Trophoblast cell (in vitro differentiated cells and primary cell): ENCODE data around the gene MCMBP.

Experiments used
- DNase-seq, 2 donors: peaks; one replicate each; pipeline ENCODE4 v3.0.0-alpha.2; 2016
- H2AFZ ChIP-seq: 2 replicates; pipeline ENCODE4 v1.6.1; 2013; ENCODE audit warnings: low read length, moderate library complexity, mild to moderate bottlenecking; ENCODE audit not compliant: insufficient read depth, poor library complexity
- H2AK5ac ChIP-seq: 2 replicates; pipeline ENCODE4 v1.6.1; 2013; ENCODE audit warnings: mild to moderate bottlenecking, low read length
- H2BK120ac ChIP-seq: 2 replicates; pipeline ENCODE4 v1.6.1; 2013; ENCODE audit warnings: low read length, mild to moderate bottlenecking, moderate library complexity; ENCODE audit not compliant: insufficient read depth, poor library complexity
- H2BK12ac ChIP-seq: 2 replicates; pipeline ENCODE4 v1.6.1; 2013; ENCODE audit warnings: mild to moderate bottlenecking, low read length, moderate library complexity
- H2BK5ac ChIP-seq: 2 replicates; pipeline ENCODE4 v1.6.1; 2013; ENCODE audit warnings: low read length, low read depth, moderate library complexity, mild to moderate bottlenecking; ENCODE audit not compliant: poor library complexity
- H3K14ac ChIP-seq: 2 replicates; pipeline ENCODE4 v1.6.1; 2013; ENCODE audit warnings: mild to moderate bottlenecking, low read length
- H3K18ac ChIP-seq: 2 replicates; pipeline ENCODE4 v1.6.1; 2013; ENCODE audit warnings: mild to moderate bottlenecking, low read length
- H3K23ac ChIP-seq: 2 replicates; pipeline ENCODE4 v1.6.1; 2013; ENCODE audit warnings: low read length
- H3K27ac ChIP-seq: 2 replicates; pipeline ENCODE4 v1.5.1; 2013; ENCODE audit warnings: low read depth, mild to moderate bottlenecking, inconsistent platforms, low read length, moderate library complexity
- H3K27me3 ChIP-seq: 2 replicates; pipeline ENCODE4 v1.6.1; 2013; ENCODE audit warnings: inconsistent platforms, mild to moderate bottlenecking, low read length, moderate library complexity; ENCODE audit not compliant: insufficient read depth
- H3K36me3 ChIP-seq, 2 experiments: 1 replicate in 1 of 2; 2 replicates in 1 of 2; pipeline ENCODE4 v1.6.1; 2013; ENCODE audit warnings: low read length in 2 of 2, mild to moderate bottlenecking in 2 of 2, moderate library complexity in 1 of 2; ENCODE audit not compliant: insufficient read depth in 2 of 2, control insufficient read depth in 1 of 2
- H3K4ac ChIP-seq: 2 replicates; pipeline ENCODE4 v1.6.1; 2013; ENCODE audit warnings: low read depth, mild to moderate bottlenecking, low read length, moderate library complexity
- H3K4me1 ChIP-seq, 2 experiments: 1 replicate in 1 of 2; 2 replicates in 1 of 2; pipeline ENCODE4 v1.6.1; 2013; ENCODE audit warnings: low read length in 2 of 2, mild to moderate bottlenecking in 2 of 2, moderate library complexity in 1 of 2; ENCODE audit not compliant: insufficient read depth in 2 of 2, control insufficient read depth in 1 of 2
- H3K4me2 ChIP-seq: 2 replicates; pipeline ENCODE4 v1.6.1; 2013; ENCODE audit warnings: inconsistent platforms, mild to moderate bottlenecking, low read length, moderate library complexity
- H3K4me3 ChIP-seq: 2 replicates; pipeline ENCODE4 v1.5.1; 2013; ENCODE audit warnings: mild to moderate bottlenecking, low read depth, low read length, inconsistent platforms
- H3K79me1 ChIP-seq: one replicate; pipeline ENCODE4 v1.6.1; 2013; ENCODE audit warnings: low read length
- H3K79me2 ChIP-seq: 2 replicates; pipeline ENCODE4 v1.6.1; 2013; ENCODE audit warnings: low read length, mild to moderate bottlenecking; ENCODE audit not compliant: control insufficient read depth, insufficient read depth, poor library complexity
- H3K9ac ChIP-seq: 2 replicates; pipeline ENCODE4 v1.6.1; 2013; ENCODE audit warnings: mild to moderate bottlenecking, low read length
- H3K9me3 ChIP-seq: 2 replicates; pipeline ENCODE4 v1.6.1; 2013; ENCODE audit warnings: low read depth, mild to moderate bottlenecking, control low read depth, inconsistent platforms, low read length; ENCODE audit not compliant: insufficient read depth
- H4K12ac ChIP-seq: 2 replicates; pipeline ENCODE4 v1.6.1; 2013; ENCODE audit warnings: low read depth, mild to moderate bottlenecking, low read length, moderate library complexity
- H4K8ac ChIP-seq: 2 replicates; pipeline ENCODE4 v1.6.1; 2013; ENCODE audit warnings: low read depth, mild to moderate bottlenecking, low read length, moderate library complexity
- H4K91ac ChIP-seq: one replicate; pipeline ENCODE4 v1.6.1; 2013; ENCODE audit warnings: low read depth, mild to moderate bottlenecking, low read length, moderate library complexity
- WGBS: extraction: QIAGEN DNeasy Blood & Tissue Kit; methylation state at CpG from one replicate; pipeline ENCODE4 v1.1.7; 2013; ENCODE audit warnings: missing lambda C conversion rate; ENCODE audit not compliant: insufficient read length, insufficient coverage; ENCODE audit errors: extremely low coverage; 5-methylcytosine and 5-hydroxymethylcytosine counted together

The MCMBP gene

DNA sequence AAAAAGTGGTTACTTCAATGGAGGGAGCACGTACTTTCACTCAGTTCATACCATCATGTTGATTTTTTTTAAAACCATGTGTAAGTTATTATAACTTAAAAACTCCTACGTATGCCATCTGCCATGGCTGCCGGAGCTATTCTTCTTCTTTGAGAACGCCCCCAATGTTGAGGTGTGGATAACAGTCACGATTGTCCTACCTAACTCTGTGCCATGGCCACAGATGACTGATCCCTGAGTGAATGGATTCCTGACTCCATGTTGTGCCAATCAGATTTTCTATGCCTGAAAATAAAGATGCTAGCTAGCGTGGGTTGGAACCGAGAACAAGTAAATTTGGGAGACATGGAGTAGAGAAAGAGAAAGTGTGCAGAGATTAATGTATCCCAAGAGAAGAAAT lies 5.3 kb downstream of the MCMBP start:
- Histone ChIP-seq H3K36me3 (no peaks in the 10 kb centered on the region), H3K4me1 (no peaks in the 10 kb centered on the region), H3K79me1 (peaks cover 3% of the 10 kb centered on the region), H3K18ac (no peak overlapping the region), H2AFZ (no peak overlapping the region), H3K4me2 (no peak overlapping the region), H3K23ac (no peak overlapping the region), H3K9ac (no peak overlapping the region), H3K27ac (no peak overlapping the region), H2AK5ac (no peak overlapping the region), H3K4me3 (no peak overlapping the region), H4K8ac (no peak overlapping the region), H2BK5ac (no peak overlapping the region), H4K91ac (no peak overlapping the region), H3K14ac (no peak overlapping the region), H3K9me3 (no peaks in the 10 kb centered on the region), H3K27me3 (no peaks in the 10 kb centered on the region), H2BK12ac (no peak overlapping the region), H2BK120ac (no peak overlapping the region), H3K79me2 (peaks cover 26% of the 10 kb centered on the region), H3K4ac (peak overlapping the region; percentile 93), H4K12ac (no peak overlapping the region)
- WGBS, result no CpG with 5 or more reads among the region's 7 CpGs
- DNase-seq, result no peak

DNA sequence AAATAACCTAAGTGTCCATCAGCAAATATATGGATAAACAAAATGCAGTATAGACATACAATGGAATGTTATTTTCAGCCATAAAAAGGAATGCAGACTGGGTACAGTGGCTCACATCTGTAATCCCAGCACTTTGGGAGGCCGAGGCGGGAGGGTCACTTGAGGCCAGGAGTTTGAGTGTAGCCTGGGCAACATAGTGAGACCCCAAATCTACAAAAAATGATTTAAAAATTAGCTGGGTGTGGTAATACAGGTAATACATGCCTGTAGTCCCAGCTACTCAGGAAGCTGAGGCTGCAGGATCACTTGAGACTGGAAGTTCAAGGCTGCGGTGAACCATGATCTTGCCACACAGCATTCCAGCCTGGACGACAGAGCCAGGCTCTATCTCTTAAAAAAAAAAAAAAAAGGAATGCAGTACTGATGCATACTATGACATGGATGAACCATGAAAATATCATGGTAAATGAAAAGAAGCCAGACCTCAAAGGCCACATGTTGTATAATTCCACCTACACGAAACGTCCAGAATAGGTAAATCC lies 6.9 kb downstream of the MCMBP start:
- Histone ChIP-seq H4K12ac (no peak overlapping the region), H3K79me1 (no peaks in the 10 kb centered on the region), H3K27me3 (no peaks in the 10 kb centered on the region), H3K9me3 (no peaks in the 10 kb centered on the region), H2BK120ac (no peak overlapping the region), H3K79me2 (peaks cover 18% of the 10 kb centered on the region), H3K27ac (no peak overlapping the region), H3K14ac (no peak overlapping the region), H4K8ac (no peak overlapping the region), H4K91ac (no peak overlapping the region), H3K4me1 (no peaks in the 10 kb centered on the region), H3K36me3 (no peaks in the 10 kb centered on the region), H2BK5ac (no peak overlapping the region), H3K23ac (no peak overlapping the region), H3K4me2 (no peak overlapping the region), H2AFZ (no peak overlapping the region), H3K4me3 (no peak overlapping the region), H2AK5ac (no peak overlapping the region), H2BK12ac (no peak overlapping the region), H3K18ac (no peak overlapping the region), H3K4ac (peak overlapping the region; percentile 58), H3K9ac (no peak overlapping the region)
- peak; percentile 77 to 85 for DNase-seq
- no CpG with 5 or more reads among the region's 6 CpGs for whole genome bisulfite sequencing

DNA sequence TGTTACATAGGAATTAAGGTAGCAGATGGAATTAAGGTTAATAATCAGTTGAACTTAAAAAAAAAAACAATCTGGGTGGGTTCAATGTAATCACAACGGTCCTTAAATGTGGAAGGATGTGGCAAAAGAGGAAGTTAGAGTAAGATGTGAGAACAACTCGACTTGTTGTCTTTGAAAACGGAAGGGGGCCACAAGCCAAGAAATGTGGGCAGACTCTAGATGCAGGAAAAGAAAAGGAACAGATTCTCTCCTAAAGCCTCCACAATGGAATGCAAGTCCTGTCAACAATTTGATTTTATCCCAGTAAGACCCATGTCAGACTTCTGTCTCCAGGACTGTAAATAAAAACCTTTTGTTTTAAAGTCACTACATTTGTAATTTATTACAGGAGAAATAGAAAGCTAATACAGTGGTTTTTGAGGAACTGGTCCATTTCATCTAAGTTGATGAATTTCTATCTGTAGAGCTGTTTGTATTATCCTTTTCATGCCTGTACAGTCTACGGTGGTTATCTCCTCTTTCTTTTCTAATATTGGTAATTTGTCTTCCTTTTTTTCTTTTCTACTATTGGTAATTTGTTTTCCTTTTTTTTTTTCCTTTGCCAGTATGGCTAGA lies 8.6 kb downstream of the MCMBP start:
- H3K4me2 ChIP-seq, result no peak overlapping the region
- H2AFZ ChIP-seq, result no peak overlapping the region
- H3K4me1 ChIP-seq, result no peaks in the 10 kb centered on the region
- H2BK12ac ChIP-seq, result no peak overlapping the region
- no peaks in the 10 kb centered on the region for H3K27me3 ChIP-seq
- H3K79me2 ChIP-seq, result peaks cover 18% of the 10 kb centered on the region
- WGBS, result no CpG with 5 or more reads among the region's 4 CpGs
- no peaks in the 10 kb centered on the region for H3K36me3 ChIP-seq
- no peak overlapping the region for H4K91ac ChIP-seq
- no peak overlapping the region for H3K27ac ChIP-seq
- H3K23ac ChIP-seq, result no peak overlapping the region
- H3K9me3 ChIP-seq, result no peaks in the 10 kb centered on the region
- no peak overlapping the region for H2BK120ac ChIP-seq
- peak in 1 of 2 donors; percentile 22 for DNase-seq
- H3K4ac ChIP-seq, result no peak overlapping the region
- no peak overlapping the region for H3K9ac ChIP-seq
- no peak overlapping the region for H4K8ac ChIP-seq
- no peak overlapping the region for H2AK5ac ChIP-seq
- no peak overlapping the region for H4K12ac ChIP-seq
- H3K4me3 ChIP-seq, result no peak overlapping the region
- no peak overlapping the region for H3K14ac ChIP-seq
- no peak overlapping the region for H3K18ac ChIP-seq
- no peak overlapping the region for H2BK5ac ChIP-seq
- no peaks in the 10 kb centered on the region for H3K79me1 ChIP-seq

DNA sequence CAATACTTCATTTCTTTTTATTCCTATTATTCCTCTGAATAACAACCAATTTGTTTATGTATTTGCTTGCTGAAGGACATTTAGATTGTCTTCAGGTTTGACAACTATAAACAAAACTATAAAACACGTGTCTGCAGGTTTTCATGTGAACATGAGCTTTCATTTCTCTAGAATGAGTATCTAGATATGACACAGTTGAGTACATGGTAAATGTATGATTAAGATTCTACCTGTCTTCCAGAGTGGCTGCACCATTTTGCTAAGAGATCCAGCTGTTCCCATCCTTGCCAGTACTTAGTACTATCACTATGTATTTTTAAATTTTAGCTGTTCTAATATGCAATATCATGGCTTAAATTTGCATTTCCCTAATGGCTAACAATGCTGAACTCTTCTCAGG lies 10.1 kb downstream of the MCMBP start:
- Histone ChIP-seq H3K18ac (no peak overlapping the region), H3K9ac (no peak overlapping the region), H2BK12ac (no peak overlapping the region), H2BK5ac (no peak overlapping the region), H3K4me3 (no peak overlapping the region), H3K9me3 (no peaks in the 10 kb centered on the region), H3K4ac (no peak overlapping the region), H4K91ac (no peak overlapping the region), H3K4me2 (no peak overlapping the region), H4K12ac (no peak overlapping the region), H3K36me3 (no peaks in the 10 kb centered on the region), H3K14ac (no peak overlapping the region), H2BK120ac (no peak overlapping the region), H3K27me3 (no peaks in the 10 kb centered on the region), H3K79me2 (peaks cover 9% of the 10 kb centered on the region), H3K4me1 (no peaks in the 10 kb centered on the region), H2AFZ (no peak overlapping the region), H3K79me1 (no peaks in the 10 kb centered on the region), H4K8ac (no peak overlapping the region), H3K23ac (no peak overlapping the region), H3K27ac (no peak overlapping the region), H2AK5ac (no peak overlapping the region)
- no CpG with 5 or more reads among the region's 1 CpG for WGBS
- no peak for DNase-seq
